ENCODE results near the gene HSPB7. TPM values are rescaled to one million over a fixed set of nuclear protein-coding genes. Genes with fewer than 3 reads are reported as not detected.
"Not testable (repeated sequence)": the region's sequence is repeated elsewhere in the genome, so short reads cannot be mapped to it uniquely, and the experiment has no call there.

HSPB7 gene
- total and polyA plus RNA-seq, 2 experiments from 2014 or later: 0.13 TPM; not detected in 1

DNA sequence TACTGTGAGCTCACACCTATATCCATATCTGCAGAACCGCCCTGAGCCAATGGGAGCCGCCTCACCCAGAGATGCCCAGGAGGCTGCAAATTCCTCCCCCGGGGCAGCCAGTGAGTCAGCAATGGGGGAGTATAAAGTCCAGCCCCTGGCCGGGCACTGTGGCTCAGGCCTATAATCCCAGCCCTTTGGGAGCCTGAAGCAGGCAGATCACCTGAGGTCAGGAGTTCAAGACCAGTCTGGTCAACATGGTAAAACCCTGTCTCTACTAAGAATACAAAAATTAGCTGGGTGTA lies 20.7 kb upstream of the HSPB7 start:
- Histone ChIP-seq H3K36me3 (ENCODE audit: insufficient read depth) (no peaks in the 10 kb centered on the region), H3K79me2 (replicated peaks; ENCODE audit: insufficient read depth) (no peaks in the 10 kb centered on the region), H3K4me2 (no peak overlapping the region), H4K20me1 (replicated peaks; ENCODE audit: insufficient read depth) (no peaks in the 10 kb centered on the region), H3K27ac (ENCODE audit: low read depth) (no peak overlapping the region), H3K4me3 (no peak overlapping the region), H3K9me2 (ENCODE audit: insufficient read depth) (no peaks in the 10 kb centered on the region), H2AFZ (no peak overlapping the region), H3F3A (replicated peaks; ENCODE audit: low read depth) (no peaks in the 10 kb centered on the region), H3K27me3 (ENCODE audit: insufficient read depth) (no peaks in the 10 kb centered on the region), H3K4me1 (ENCODE audit: insufficient read depth) (no peaks in the 10 kb centered on the region)
- H3K27me3 Mint-ChIP-seq (ENCODE audit: insufficient read depth, low read depth, poor library complexity): peaks cover 14% of the 10 kb centered on the region
- no peak overlapping the region for H3K4me3 Mint-ChIP-seq
- TF ChIP-seq, protein P1, sequence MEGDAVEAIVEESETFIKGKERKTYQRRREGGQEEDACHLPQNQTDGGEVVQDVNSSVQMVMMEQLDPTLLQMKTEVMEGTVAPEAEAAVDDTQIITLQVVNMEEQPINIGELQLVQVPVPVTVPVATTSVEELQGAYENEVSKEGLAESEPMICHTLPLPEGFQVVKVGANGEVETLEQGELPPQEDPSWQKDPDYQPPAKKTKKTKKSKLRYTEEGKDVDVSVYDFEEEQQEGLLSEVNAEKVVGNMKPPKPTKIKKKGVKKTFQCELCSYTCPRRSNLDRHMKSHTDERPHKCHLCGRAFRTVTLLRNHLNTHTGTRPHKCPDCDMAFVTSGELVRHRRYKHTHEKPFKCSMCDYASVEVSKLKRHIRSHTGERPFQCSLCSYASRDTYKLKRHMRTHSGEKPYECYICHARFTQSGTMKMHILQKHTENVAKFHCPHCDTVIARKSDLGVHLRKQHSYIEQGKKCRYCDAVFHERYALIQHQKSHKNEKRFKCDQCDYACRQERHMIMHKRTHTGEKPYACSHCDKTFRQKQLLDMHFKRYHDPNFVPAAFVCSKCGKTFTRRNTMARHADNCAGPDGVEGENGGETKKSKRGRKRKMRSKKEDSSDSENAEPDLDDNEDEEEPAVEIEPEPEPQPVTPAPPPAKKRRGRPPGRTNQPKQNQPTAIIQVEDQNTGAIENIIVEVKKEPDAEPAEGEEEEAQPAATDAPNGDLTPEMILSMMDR (conservative IDR thresholded peaks at IDR 0.05; ENCODE audit: low read depth in 2 of 2): no peak
- TF ChIP-seq NANOG (IDR thresholded peaks at IDR 0.05; ENCODE audit: borderline replicate concordance) (no peak), STAT1 (IDR thresholded peaks at IDR 0.05; ENCODE audit: unreplicated experiment) (no peak), EZH2 (IDR thresholded peaks at IDR 0.05; ENCODE audit: low read depth, unreplicated experiment) (no peak), ZNF331 (CRISPR knock-in tag; IDR thresholded peaks at IDR 0.05; ENCODE audit: low read depth) (no peak), ZNF114 (CRISPR knock-in tag; IDR thresholded peaks at IDR 0.05) (no peak), CREB1 (CRISPR knock-in tag; IDR thresholded peaks at IDR 0.05; ENCODE audit: low read depth) (no peak), EZH2phosphoT487 (IDR thresholded peaks at IDR 0.05; ENCODE audit: unreplicated experiment) (no peak)
- TF ChIP-seq, protein P2, sequence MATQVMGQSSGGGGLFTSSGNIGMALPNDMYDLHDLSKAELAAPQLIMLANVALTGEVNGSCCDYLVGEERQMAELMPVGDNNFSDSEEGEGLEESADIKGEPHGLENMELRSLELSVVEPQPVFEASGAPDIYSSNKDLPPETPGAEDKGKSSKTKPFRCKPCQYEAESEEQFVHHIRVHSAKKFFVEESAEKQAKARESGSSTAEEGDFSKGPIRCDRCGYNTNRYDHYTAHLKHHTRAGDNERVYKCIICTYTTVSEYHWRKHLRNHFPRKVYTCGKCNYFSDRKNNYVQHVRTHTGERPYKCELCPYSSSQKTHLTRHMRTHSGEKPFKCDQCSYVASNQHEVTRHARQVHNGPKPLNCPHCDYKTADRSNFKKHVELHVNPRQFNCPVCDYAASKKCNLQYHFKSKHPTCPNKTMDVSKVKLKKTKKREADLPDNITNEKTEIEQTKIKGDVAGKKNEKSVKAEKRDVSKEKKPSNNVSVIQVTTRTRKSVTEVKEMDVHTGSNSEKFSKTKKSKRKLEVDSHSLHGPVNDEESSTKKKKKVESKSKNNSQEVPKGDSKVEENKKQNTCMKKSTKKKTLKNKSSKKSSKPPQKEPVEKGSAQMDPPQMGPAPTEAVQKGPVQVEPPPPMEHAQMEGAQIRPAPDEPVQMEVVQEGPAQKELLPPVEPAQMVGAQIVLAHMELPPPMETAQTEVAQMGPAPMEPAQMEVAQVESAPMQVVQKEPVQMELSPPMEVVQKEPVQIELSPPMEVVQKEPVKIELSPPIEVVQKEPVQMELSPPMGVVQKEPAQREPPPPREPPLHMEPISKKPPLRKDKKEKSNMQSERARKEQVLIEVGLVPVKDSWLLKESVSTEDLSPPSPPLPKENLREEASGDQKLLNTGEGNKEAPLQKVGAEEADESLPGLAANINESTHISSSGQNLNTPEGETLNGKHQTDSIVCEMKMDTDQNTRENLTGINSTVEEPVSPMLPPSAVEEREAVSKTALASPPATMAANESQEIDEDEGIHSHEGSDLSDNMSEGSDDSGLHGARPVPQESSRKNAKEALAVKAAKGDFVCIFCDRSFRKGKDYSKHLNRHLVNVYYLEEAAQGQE (IDR thresholded peaks at IDR 0.05; ENCODE audit: unreplicated experiment): no peak
- TF ChIP-seq, protein P3, sequence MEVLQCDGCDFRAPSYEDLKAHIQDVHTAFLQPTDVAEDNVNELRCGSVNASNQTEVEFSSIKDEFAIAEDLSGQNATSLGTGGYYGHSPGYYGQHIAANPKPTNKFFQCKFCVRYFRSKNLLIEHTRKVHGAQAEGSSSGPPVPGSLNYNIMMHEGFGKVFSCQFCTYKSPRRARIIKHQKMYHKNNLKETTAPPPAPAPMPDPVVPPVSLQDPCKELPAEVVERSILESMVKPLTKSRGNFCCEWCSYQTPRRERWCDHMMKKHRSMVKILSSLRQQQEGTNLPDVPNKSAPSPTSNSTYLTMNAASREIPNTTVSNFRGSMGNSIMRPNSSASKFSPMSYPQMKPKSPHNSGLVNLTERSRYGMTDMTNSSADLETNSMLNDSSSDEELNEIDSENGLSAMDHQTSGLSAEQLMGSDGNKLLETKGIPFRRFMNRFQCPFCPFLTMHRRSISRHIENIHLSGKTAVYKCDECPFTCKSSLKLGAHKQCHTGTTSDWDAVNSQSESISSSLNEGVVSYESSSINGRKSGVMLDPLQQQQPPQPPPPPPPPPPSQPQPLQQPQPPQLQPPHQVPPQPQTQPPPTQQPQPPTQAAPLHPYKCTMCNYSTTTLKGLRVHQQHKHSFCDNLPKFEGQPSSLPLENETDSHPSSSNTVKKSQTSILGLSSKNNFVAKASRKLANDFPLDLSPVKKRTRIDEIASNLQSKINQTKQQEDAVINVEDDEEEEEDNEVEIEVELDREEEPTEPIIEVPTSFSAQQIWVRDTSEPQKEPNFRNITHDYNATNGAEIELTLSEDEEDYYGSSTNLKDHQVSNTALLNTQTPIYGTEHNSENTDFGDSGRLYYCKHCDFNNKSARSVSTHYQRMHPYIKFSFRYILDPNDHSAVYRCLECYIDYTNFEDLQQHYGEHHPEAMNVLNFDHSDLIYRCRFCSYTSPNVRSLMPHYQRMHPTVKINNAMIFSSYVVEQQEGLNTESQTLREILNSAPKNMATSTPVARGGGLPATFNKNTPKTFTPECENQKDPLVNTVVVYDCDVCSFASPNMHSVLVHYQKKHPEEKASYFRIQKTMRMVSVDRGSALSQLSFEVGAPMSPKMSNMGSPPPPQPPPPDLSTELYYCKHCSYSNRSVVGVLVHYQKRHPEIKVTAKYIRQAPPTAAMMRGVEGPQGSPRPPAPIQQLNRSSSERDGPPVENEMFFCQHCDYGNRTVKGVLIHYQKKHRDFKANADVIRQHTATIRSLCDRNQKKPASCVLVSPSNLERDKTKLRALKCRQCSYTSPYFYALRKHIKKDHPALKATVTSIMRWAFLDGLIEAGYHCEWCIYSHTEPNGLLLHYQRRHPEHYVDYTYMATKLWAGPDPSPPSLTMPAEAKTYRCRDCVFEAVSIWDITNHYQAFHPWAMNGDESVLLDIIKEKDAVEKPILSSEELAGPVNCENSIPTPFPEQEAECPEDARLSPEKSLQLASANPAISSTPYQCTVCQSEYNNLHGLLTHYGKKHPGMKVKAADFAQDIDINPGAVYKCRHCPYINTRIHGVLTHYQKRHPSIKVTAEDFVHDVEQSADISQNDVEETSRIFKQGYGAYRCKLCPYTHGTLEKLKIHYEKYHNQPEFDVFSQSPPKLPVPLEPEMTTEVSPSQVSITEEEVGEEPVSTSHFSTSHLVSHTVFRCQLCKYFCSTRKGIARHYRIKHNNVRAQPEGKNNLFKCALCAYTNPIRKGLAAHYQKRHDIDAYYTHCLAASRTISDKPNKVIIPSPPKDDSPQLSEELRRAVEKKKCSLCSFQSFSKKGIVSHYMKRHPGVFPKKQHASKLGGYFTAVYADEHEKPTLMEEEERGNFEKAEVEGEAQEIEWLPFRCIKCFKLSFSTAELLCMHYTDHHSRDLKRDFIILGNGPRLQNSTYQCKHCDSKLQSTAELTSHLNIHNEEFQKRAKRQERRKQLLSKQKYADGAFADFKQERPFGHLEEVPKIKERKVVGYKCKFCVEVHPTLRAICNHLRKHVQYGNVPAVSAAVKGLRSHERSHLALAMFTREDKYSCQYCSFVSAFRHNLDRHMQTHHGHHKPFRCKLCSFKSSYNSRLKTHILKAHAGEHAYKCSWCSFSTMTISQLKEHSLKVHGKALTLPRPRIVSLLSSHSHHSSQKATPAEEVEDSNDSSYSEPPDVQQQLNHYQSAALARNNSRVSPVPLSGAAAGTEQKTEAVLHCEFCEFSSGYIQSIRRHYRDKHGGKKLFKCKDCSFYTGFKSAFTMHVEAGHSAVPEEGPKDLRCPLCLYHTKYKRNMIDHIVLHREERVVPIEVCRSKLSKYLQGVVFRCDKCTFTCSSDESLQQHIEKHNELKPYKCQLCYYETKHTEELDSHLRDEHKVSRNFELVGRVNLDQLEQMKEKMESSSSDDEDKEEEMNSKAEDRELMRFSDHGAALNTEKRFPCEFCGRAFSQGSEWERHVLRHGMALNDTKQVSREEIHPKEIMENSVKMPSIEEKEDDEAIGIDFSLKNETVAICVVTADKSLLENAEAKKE (CRISPR knock-in tag; IDR thresholded peaks at IDR 0.05): no peak
- TF ChIP-seq, protein P4, sequence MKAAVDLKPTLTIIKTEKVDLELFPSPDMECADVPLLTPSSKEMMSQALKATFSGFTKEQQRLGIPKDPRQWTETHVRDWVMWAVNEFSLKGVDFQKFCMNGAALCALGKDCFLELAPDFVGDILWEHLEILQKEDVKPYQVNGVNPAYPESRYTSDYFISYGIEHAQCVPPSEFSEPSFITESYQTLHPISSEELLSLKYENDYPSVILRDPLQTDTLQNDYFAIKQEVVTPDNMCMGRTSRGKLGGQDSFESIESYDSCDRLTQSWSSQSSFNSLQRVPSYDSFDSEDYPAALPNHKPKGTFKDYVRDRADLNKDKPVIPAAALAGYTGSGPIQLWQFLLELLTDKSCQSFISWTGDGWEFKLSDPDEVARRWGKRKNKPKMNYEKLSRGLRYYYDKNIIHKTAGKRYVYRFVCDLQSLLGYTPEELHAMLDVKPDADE (IDR thresholded peaks at IDR 0.05): no peak
- H3K36me3 Mint-ChIP-seq (ENCODE audit: low read depth): no peaks in the 10 kb centered on the region
- no peaks in the 10 kb centered on the region for H3K9me3 Mint-ChIP-seq
- peaks cover 7% of the 10 kb centered on the region; the same call in 2 of the 3 replicates for H3K4me1 Mint-ChIP-seq
- H3K27ac Mint-ChIP-seq: no peak overlapping the region
- DNase-seq (ENCODE audit: low spot score) (no peak), ATAC-seq (peak; percentile 14; the same call in 1 of the 3 replicates)

DNA sequence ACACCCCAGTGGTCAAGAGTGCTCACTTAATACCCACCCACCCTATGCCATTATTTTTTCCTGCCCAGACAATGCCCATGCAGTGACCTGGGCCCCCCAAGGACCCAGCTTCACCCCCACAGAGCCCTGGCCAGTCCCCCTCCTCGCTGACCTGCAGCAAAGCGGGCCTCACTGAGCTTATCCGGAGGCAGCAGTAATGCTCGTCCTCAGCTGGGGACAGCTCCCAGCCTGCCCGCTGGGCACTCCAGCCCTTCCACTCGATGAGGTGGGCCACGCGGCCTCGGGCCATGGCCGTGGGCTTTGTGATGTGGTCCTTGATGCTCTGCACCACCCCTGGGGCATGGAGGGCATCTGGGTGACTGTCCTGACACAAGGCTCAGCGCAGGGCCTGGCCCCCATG lies 18.6 kb upstream of the HSPB7 start:
- H3K79me2 ChIP-seq (replicated peaks; ENCODE audit: insufficient read depth); ATAC-seq; H3F3A ChIP-seq (replicated peaks; ENCODE audit: low read depth); H3K27me3 ChIP-seq (ENCODE audit: insufficient read depth); DNase-seq (ENCODE audit: low spot score); H3K4me3 ChIP-seq; H4K20me1 ChIP-seq (replicated peaks; ENCODE audit: insufficient read depth); H3K27ac Mint-ChIP-seq; H3K36me3 ChIP-seq (ENCODE audit: insufficient read depth); H3K9me2 ChIP-seq (ENCODE audit: insufficient read depth); H3K27ac ChIP-seq (ENCODE audit: low read depth); H3K4me1 ChIP-seq (ENCODE audit: insufficient read depth); H3K9me3 Mint-ChIP-seq; H2AFZ ChIP-seq; H3K4me2 ChIP-seq; H3K4me3 Mint-ChIP-seq; H3K36me3 Mint-ChIP-seq (ENCODE audit: low read depth); H3K27me3 Mint-ChIP-seq (ENCODE audit: insufficient read depth, low read depth, poor library complexity): not testable (repeated sequence)
- peaks cover 10% of the 10 kb centered on the region for H3K4me1 Mint-ChIP-seq
